ENCODE results near the gene TMPRSS13.
"Not testable (repeated sequence)": the region's sequence is repeated elsewhere in the genome, so short reads cannot be mapped to it uniquely, and the experiment has no call there.

Gene TMPRSS13

GRCh38 chr11:117873828-117874125 is 55.4 kb downstream of the TMPRSS13 start:
- no peak for DNase-seq (ENCODE audit: low read depth in 3 of 3)

DNA sequence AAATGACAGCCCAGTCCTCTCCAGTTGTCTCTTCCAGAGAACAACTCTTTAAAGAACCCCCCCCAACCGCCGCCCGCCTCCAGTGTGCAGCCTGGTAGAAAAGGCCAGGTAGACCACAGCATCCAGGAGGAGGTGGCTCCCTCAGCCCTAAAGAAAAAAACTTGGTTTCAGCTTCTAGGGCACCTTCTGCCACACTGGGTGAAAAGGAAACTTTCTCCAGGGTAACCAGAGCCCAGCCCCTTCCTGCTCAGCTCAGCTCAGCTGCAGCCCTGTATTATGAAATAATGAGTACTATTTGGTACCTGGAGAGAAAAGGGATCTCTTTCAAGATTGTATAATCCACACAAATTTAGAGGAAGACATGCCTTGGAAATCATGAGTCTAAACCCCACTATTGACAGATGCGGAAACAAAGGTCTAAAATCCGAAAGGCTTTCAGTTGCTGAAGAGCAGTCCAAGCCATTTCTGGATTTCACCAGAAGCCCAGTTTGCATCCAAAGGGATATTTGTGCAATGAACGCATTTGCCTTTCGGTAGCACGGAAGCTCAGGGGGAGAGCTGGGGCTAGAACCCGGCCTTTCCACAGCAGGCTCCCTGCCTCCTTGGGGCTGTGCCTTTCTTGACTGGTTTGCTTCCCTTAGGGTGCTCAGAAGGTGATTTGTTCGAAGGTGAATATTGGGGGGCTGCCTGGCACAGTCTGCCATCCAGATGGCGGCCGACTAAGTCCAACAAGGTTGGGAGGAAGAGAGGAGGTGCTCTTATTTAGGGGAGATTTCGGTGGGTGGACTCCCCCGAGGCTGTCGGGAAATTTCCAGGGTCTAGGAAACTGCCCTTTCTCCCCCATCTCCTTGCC is 56.0 kb downstream of the TMPRSS13 start:
- DNase-seq (ENCODE audit: low read depth in 3 of 3): no peak

- DNase-seq (ENCODE audit: low read depth in 3 of 3): no peak
Measured at GRCh38 chr11:117872420-117872961, 56.7 kb downstream of the TMPRSS13 start.

DNA sequence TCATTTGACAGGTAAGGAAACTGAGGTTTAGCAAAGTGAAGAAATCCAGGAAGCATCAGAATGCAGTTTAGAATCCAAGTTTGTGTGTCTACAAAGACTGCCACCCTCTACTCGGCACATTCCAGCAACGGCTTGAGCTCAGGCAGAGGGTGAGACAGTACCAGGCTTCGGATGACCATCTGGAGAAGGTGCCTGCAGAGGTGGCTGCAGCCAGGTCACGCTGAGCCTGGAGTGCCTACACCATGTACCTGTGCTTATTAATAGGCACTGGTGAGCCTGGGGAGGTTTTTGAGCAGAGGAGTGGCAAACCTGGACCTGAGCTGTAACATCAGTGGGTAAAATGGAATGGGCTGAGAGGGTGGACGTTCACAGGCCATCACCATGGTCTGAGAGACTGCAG is 57.4 kb downstream of the TMPRSS13 start:
- DNase-seq (ENCODE audit: low read depth in 3 of 3): no peak

DNA sequence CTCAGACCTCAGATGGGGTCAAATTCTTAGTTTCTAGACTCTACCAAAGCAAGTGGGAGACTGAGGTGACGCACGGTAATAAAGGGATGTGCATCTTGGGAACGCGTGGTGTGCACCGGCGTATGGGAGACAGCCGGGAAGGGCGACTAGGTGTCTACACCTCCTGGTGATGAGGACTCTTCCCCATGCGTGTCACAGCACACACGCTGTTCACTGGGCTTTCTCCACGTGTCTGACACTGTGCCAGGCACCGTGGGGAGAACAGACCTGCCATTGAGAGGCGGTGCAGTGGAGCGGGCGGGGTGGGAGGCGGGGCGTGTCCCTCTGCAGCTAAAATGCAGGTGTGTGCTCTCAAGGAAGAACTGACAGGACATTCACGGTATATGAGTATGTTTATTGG is 58.0 kb downstream of the TMPRSS13 start:
- no peak for DNase-seq (ENCODE audit: low read depth in 3 of 3)

DNA sequence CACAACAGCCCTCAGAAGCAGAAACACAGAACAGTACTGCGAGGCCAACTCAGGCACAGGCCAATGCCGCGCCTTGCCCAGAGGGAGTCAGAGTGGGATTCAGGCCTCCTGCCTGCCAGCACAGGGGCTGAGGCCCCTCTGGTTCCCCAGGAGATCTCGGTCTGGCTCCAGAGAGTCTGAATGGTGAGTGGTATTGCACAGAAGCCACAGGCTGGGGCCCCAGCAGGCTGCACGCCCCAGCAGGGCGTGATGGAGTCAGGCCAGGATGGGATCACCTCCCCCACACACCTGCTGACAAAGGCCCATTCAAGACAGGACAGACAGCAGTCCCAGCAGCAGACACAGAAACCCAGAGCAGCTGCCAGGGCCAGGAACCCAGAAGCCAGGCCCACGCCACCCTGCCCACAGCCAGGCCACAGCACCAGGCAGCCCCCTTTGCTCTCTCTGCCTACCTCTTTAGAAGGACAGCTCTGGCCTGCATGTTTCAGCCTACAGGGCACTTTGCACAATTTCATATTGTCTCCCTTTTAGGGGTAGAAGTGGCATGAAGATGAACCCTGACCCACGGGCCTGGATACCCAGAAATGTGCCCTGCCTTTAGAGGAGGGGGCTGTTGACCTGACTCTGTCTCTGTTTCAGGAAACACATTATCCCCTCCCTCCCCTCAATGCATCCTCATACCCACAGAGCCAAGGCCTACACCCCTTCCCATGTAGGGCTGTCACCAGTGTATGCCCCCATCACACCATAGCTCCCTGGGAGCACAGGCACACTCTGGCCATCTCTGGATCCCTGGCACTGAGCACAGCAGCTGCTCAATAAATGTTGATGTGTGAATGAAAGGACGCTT is 58.9 kb downstream of the TMPRSS13 start:
- no peak for DNase-seq (ENCODE audit: low read depth in 3 of 3)

DNA sequence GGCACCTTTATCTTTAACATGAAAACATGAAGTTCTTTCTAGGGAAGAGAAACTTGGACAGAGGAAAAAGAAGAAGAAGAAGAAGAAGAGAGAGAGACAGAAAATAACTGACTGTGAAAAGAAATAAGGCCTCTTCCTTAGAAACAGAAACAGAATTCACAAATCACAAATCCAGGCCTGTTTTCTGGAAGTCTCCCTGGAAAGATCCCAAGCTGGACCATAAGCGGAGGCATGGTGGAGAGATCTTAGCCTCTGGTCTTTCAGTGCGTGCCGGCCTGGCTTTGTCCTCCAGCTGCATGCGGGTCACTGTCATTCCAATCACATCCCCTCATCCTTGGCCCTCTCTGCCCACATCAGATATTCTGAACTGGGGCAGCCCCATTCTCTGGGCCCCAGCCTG is 59.6 kb downstream of the TMPRSS13 start:
- no peak for DNase-seq (ENCODE audit: low read depth in 3 of 3)

DNA sequence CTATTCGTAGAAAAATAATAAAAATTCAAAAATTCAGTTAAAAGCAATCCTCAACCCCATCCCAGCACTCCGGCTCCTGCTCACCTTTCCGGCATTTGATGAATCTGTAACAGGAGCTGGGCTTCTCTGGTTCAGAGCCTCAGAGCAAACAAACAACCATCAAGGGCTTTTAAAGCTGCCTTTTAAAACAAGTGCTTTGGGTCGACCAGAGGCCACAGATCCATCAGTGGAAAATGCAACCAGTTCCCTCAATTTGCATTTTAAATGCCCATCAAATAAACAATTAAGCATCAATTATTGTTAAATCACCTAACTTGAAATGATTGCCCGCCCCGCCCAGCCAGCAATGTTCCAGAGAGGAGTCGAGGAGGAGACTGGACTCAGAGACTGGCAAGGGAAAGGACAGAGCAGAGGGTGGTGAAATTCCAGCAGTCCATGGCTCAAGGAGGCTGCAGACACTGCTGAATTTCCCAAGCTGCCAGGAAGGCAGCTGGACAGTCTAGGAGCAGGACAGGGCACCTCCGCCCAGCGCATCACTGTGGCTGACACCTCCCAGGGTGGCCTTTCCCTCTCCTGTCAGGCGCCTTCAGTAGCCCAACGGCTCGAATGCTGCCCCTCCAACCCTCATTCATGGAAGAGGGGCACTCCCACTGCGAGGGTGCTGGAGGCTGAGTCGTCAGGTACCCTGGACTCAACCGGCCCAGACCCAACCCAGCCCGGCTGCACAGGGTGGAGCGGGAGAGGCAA is 60.2 kb downstream of the TMPRSS13 start:
- DNase-seq (ENCODE audit: low read depth in 3 of 3): no peak

- no peak for DNase-seq (ENCODE audit: low read depth in 3 of 3)
Measured at GRCh38 chr11:117868088-117868487, 61.1 kb downstream of the TMPRSS13 start.

DNA sequence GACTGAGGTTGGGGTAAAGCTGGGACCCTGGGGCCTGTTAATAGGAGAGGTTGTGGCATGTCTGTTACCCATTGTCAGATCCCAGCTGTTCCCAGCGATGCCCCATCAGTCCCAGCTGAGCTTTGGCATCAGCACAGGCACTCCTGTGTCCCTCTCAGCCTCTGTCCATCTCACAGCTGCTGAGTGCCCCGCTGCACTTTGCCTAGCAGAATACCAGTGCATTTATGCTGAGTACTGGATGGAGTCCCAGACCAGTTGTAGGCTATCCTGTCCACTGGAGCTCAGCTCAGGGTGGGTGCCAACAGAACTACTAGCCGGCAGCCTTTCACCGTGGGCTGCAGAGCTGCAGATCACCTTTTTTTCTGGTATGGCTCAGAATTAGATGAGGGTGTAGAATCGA is 62.7 kb downstream of the TMPRSS13 start:
- DNase-seq (ENCODE audit: low read depth in 3 of 3): no peak

DNA sequence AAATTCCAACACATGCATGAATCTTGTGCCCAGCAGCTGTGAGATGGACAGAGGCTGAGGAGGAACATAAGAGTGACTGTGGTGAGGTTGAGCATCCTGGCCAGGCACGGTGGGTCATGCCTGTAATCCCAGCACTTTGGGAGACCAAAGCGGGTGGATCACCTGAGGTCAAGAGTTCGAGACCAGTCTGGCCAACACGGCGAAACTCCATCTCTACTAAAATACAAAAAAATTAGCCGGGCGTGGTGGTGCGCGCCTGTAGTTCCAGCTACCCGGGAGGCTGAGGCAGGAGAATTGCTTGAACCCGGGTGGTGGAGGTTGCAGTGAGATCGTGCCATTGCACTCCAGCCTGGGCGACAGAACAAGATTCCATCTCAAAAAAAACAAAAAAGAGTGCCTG is 63.7 kb downstream of the TMPRSS13 start:
- not testable (repeated sequence) for DNase-seq (ENCODE audit: low read depth in 3 of 3)

- no peak for DNase-seq (ENCODE audit: low read depth in 3 of 3)
Measured at GRCh38 chr11:117863383-117863782, 65.8 kb downstream of the TMPRSS13 start.

DNA sequence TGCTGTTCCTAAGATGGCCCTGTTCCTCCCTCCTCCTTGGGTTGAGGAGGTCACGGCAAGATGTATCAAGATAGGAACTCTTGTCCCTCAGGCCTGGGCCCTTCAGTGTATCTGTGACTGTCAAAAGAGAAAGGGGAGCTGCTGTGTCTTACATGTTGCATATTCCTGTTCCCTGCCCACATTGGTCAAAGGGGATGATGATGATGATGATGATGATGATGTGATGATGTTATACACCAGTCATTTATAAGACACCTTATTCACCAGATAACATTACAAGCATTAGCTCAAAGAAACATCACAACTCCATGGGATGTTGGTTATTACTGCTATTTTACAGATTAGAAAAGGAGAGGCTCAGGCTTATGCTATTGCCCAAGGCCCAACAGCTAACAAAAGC is 66.4 kb downstream of the TMPRSS13 start:
- no peak for DNase-seq (ENCODE audit: low read depth in 3 of 3)

DNA sequence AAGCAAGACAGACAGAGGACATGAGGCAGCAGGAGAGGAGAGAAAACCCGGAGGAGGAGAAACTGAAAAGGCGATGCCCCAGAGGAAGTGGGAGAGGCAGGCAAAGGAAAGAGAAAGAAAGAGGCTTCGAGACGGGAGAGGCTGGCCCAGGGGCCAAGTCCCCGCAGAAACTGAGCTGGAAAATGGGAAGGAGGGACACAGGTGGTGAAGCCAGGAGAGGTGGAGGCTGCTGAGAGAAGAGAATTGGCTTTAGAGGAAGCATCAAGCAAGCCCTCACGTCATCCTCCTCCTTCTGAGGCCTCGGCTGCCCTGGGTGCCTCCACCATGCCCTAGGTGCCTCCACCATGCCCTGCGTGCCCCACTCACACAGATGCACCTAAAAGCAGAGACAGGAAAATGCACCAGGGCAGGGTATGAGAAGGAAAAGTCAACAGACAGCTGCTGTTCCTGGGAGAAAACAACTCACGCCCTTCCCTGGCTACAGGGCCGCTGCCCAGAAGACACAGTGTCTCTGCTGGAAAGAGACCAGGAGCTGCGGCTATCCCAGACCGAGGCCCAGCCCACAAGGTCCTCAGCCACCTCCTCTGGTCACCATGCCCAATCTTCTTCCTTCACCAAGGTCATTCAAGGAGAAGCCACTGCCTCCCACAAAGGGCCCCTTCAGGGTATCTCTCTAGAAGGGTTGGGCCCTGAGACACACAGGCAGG is 67.0 kb downstream of the TMPRSS13 start:
- DNase-seq (ENCODE audit: low read depth in 3 of 3): no peak

DNA sequence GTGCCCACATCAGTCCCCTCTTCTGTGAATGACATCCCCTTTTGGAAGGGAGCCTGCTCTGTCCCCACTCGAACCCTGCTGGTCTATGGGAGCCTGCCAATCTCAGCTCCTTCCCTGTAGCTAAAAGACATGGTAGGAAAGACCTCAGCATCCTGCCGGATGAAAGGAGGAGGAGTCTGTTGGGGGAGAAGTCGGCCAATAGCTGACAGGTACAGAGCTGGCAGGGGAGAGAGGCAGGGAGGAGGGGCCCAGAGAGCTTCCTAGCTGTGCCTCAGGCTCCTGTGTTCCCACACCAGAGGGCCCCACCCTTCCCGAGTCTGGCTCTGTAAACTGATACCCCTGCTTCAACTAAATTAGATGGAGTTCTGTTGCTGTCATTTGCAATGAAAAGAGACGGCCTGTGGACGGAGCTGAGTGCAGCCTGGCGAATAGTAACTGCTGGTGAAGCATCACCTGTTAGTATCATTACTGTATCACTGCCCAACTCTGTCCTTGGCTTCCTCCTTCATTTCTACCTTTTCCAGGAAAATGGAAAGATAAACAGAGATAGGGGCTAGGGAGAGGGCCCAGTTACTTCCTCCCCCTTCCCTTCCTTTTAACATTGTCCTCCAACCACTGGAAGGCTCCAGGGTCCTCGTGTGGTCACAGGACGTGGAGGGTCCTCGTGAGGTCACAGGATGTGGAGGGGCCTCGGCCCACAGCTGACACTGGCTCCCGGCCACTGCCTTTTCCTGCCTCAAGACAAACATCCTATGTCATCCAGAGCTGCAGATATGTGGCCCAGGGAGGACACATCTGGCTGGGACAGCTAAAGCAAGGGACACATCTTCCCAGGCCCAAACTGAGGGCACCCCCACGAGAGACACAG is 67.8 kb downstream of the TMPRSS13 start:
- no peak for DNase-seq (ENCODE audit: low read depth in 3 of 3)

DNA sequence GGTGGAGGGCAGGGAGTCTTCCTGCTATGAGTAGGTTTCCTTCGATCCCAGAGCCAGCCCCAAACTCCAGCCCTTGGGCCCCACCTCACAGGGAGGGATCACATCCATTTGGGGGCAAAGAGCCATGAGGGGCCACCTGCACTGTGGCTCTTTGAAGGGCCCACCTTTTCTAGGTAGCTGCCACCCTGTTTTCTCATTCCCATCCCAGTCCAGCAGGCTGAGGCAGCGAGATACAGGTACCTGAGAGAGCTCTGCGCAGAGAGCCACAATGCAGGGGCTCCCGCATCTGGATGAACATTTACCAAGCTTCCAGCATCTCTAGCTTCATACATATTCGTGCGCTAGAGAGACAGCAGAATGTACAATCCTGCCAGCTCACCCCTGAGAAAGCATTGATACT is 69.1 kb downstream of the TMPRSS13 start:
- no peak for DNase-seq (ENCODE audit: low read depth in 3 of 3)

DNA sequence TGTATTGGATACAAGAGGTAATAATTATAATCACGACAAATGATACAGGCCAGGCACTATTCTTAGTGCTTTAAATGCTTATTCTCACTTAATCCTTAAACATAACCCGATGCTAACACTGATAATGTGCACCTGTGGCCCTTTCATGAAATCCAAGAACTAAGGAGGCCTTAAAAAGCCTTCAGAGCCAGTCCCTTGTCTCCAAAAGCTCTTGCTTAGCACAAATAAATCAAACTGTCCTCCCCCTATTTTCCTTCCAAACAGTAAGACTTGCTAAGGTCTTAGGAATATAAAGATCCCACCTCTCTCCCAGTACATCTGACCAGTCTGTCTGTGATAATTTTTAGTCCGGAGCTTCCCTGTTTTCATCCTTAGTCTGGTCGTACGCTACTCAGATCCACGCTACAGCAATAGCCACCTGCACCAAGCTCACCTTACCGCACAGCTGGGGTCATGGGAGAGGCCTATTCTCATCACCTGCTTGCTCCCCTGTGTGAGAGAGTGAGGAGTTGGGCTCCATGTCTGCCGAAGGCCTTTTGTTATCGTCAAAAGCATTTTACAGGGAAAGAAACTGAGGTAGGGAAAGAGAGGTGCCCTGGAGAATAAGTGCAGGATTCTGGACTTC is 69.6 kb downstream of the TMPRSS13 start:
- no peak for DNase-seq (ENCODE audit: low read depth in 3 of 3)

- no peak for DNase-seq (ENCODE audit: low read depth in 3 of 3)
Measured at GRCh38 chr11:117859061-117859460, 70.1 kb downstream of the TMPRSS13 start.

- DNase-seq (ENCODE audit: low read depth in 3 of 3): no peak
Measured at GRCh38 chr11:117857734-117858414, 71.3 kb downstream of the TMPRSS13 start.

All from stimulated activated CD4-positive, alpha-beta T cell treated with anti-CD3 and anti-CD28 coated beads, TNF-alpha, amount 100 ng/mL, for 48 hours (primary cell).